GM23338 (cell line): Measurements from ENCODE around the gene IGSF22. TPM values are rescaled to one million over a fixed set of nuclear protein-coding genes. Genes with fewer than 3 reads are reported as not detected.

Source experiments
- ATAC-seq: fragments of 200-7000 bp; cut with Tn5 transposase; 3 replicates; pipeline ENCODE4 v1.9.1; 2020
- DNase-seq: peaks from one replicate; pipeline ENCODE4 v3.0.0-alpha.2; 2015; ENCODE audit warnings: low spot score
- H2AFZ ChIP-seq: fragments of 200-600 bp; sonication (generic); 2 replicates; pipeline ENCODE4 v1.8.0; 2016; ENCODE audit warnings: antibody characterized with exemption, mild to moderate bottlenecking, moderate library complexity
- H3F3A ChIP-seq: fragments of 200-600 bp; sonication (generic); replicated peaks from 2 replicates; pipeline ENCODE4 v1.8.0; 2017; ENCODE audit warnings: antibody characterized with exemption, mixed run types, low read depth
- H3K27ac ChIP-seq: fragments of 200-600 bp; sonication (generic); 2 replicates; pipeline ENCODE4 v1.6.1; 2016; ENCODE audit warnings: low read depth
- H3K27me3 ChIP-seq: fragments of 200-600 bp; sonication (generic); 2 replicates; pipeline ENCODE4 v1.8.0; 2016; ENCODE audit warnings: mild to moderate bottlenecking, mixed run types, moderate library complexity; ENCODE audit not compliant: insufficient read depth
- H3K36me3 ChIP-seq: fragments of 200-600 bp; sonication (generic); 2 replicates; pipeline ENCODE4 v1.8.0; 2016; ENCODE audit warnings: mild to moderate bottlenecking; ENCODE audit not compliant: insufficient read depth
- H3K4me1 ChIP-seq: fragments of 200-600 bp; sonication (generic); 2 replicates; pipeline ENCODE4 v1.8.0; 2016; ENCODE audit warnings: mild to moderate bottlenecking, moderate library complexity; ENCODE audit not compliant: insufficient read depth
- H3K4me2 ChIP-seq: fragments of 200-600 bp; sonication (generic); 2 replicates; pipeline ENCODE4 v1.7.1; 2017; ENCODE audit warnings: mixed run types
- H3K4me3 ChIP-seq: fragments of 200-600 bp; sonication (generic); 2 replicates; pipeline ENCODE4 v1.6.1; 2016; ENCODE audit warnings: mixed run types
- H3K79me2 ChIP-seq: fragments of 200-600 bp; sonication (generic); replicated peaks from 2 replicates; pipeline ENCODE4 v1.8.0; 2017; ENCODE audit warnings: mild to moderate bottlenecking; ENCODE audit not compliant: insufficient read depth
- H3K9me2 ChIP-seq: fragments of 200-600 bp; sonication (generic); 2 replicates; pipeline ENCODE4 v1.8.0; 2017; ENCODE audit not compliant: insufficient read depth
- H4K20me1 ChIP-seq: fragments of 200-600 bp; sonication (generic); replicated peaks from 2 replicates; pipeline ENCODE4 v1.8.0; 2017; ENCODE audit warnings: mild to moderate bottlenecking; ENCODE audit not compliant: insufficient read depth
- H3K27ac Mint-ChIP-seq: 2 replicates; pipeline ENCODE4 v1.8.0; 2020; ENCODE audit warnings: inconsistent platforms, mild to moderate bottlenecking, moderate library complexity, mixed read lengths
- H3K27me3 Mint-ChIP-seq: 3 replicates; pipeline ENCODE4 v1.8.0; 2022; ENCODE audit warnings: low read depth, mild to moderate bottlenecking, moderate library complexity, mixed read lengths, inconsistent platforms; ENCODE audit not compliant: insufficient read depth, poor library complexity
- H3K36me3 Mint-ChIP-seq: 3 replicates; pipeline ENCODE4 v1.8.0; 2021; ENCODE audit warnings: low read depth, mild to moderate bottlenecking, inconsistent platforms, moderate library complexity, mixed read lengths
- H3K4me1 Mint-ChIP-seq: 3 replicates; pipeline ENCODE4 v1.8.0; 2020; ENCODE audit warnings: mild to moderate bottlenecking, inconsistent platforms, mixed read lengths
- H3K4me3 Mint-ChIP-seq: 3 replicates; pipeline ENCODE4 v1.8.0; 2021; ENCODE audit warnings: moderate library complexity, mild to moderate bottlenecking, inconsistent platforms, mixed read lengths
- H3K9me3 Mint-ChIP-seq: 3 replicates; pipeline ENCODE4 v1.8.0; 2020; ENCODE audit warnings: moderate library complexity, mild to moderate bottlenecking, inconsistent platforms, mixed read lengths
- CREB1 ChIP-seq: fragments of 250-450 bp; sonication (Bioruptor Pico); IDR thresholded peaks from 2 replicates; pipeline ENCODE4 v1.5.0; 2020; ENCODE audit warnings: low read depth, mild to moderate bottlenecking, moderate library complexity
- CTCF ChIP-seq, 2 experiments: fragments of 200-600 bp in 1 of 2; sonication (generic) in 1 of 2; conservative IDR thresholded peaks; 2 replicates each; pipeline versions ENCODE4 v1.5.1 to v1.6.1; 2016 to 2017; ENCODE audit warnings: antibody characterized with exemption in 2 of 2, low read depth in 2 of 2, mild to moderate bottlenecking in 2 of 2, moderate library complexity in 1 of 2
- ETS1 ChIP-seq: IDR thresholded peaks from 2 replicates; pipeline ENCODE4 v1.6.1; 2016; ENCODE audit warnings: antibody characterized with exemption
- EZH2 ChIP-seq: fragments of 200-600 bp; sonication (generic); IDR thresholded peaks from one replicate; pipeline ENCODE4 v1.8.0; 2017; ENCODE audit warnings: antibody characterized with exemption, mild to moderate bottlenecking, low read depth; ENCODE audit not compliant: unreplicated experiment
- EZH2phosphoT487 ChIP-seq: fragments of 200-600 bp; sonication (generic); IDR thresholded peaks from one replicate; pipeline ENCODE4 v1.8.1; 2018; ENCODE audit warnings: antibody characterized with exemption; ENCODE audit not compliant: unreplicated experiment
- JUNB ChIP-seq: IDR thresholded peaks from one replicate; pipeline ENCODE4 v1.6.1; 2016; ENCODE audit warnings: antibody characterized with exemption; ENCODE audit not compliant: unreplicated experiment
- NANOG ChIP-seq: IDR thresholded peaks from 2 replicates; pipeline ENCODE4 v1.6.1; 2016; ENCODE audit warnings: antibody characterized with exemption, borderline replicate concordance
- POLR2AphosphoS5 ChIP-seq: IDR thresholded peaks from 2 replicates; pipeline ENCODE4 v1.6.1; 2016; ENCODE audit warnings: antibody characterized with exemption, low read depth
- REST ChIP-seq: IDR thresholded peaks from one replicate; pipeline ENCODE4 v1.6.1; 2018; ENCODE audit warnings: antibody characterized with exemption; ENCODE audit not compliant: unreplicated experiment
- STAT1 ChIP-seq: IDR thresholded peaks from one replicate; pipeline ENCODE4 v1.6.1; 2016; ENCODE audit warnings: antibody characterized with exemption; ENCODE audit not compliant: unreplicated experiment
- ZNF114 ChIP-seq: fragments of 250-450 bp; sonication (Bioruptor Pico); IDR thresholded peaks from 2 replicates; pipeline ENCODE4 v1.5.0; 2020; ENCODE audit warnings: mild to moderate bottlenecking, moderate library complexity
- ZNF331 ChIP-seq: fragments of 250-450 bp; sonication (Bioruptor Pico); IDR thresholded peaks from 2 replicates; pipeline ENCODE4 v1.5.0; 2020; ENCODE audit warnings: low read depth, mild to moderate bottlenecking, moderate library complexity
- ZNF462 ChIP-seq: fragments of 250-450 bp; sonication (Bioruptor Pico); IDR thresholded peaks from 2 replicates; pipeline ENCODE4 v1.5.0; 2020; ENCODE audit warnings: mild to moderate bottlenecking, moderate library complexity
- polyA plus RNA-seq: library from polyadenylated mRNA; unstranded; fragments of >200 nt; fragmentation: Nextera tagmentation; extraction: Ambion mirVana; gene quantifications from 2 replicates; pipeline ENCODE4 v1.2.1, GENCODE V29; 2016
- total RNA-seq: library from RNA; depleted of rRNA; stranded (reverse); fragments of >200 nt; shearing (Covaris generic); gene quantifications from 2 replicates; pipeline ENCODE4 v1.2.3, GENCODE V29; 2014

IGSF22 gene
- total and polyA plus RNA-seq, 2 experiments from 2014 or later = 0.37 TPM; not detected in 1

GRCh38 chr11:18772211-18772610, 46.2 kb upstream of the IGSF22 start:
- Histone ChIP-seq H3K27ac (no peak overlapping the region), H4K20me1 (no peaks in the 10 kb centered on the region), H3K79me2 (no peaks in the 10 kb centered on the region), H3K27me3 (no peaks in the 10 kb centered on the region), H2AFZ (no peak overlapping the region), H3K36me3 (no peaks in the 10 kb centered on the region), H3F3A (no peaks in the 10 kb centered on the region), H3K9me2 (no peaks in the 10 kb centered on the region), H3K4me3 (no peak overlapping the region), H3K4me1 (peaks cover 27% of the 10 kb centered on the region), H3K4me2 (peak overlapping the region; percentile 66; the same call in 1 of the 2 replicates)
- no peak for ATAC-seq
- Mint-ChIP-seq H3K4me3 (no peak overlapping the region), H3K4me1 (peaks cover 46% of the 10 kb centered on the region), H3K27me3 (peaks cover 14% of the 10 kb centered on the region), H3K9me3 (no peaks in the 10 kb centered on the region), H3K27ac (no peak overlapping the region), H3K36me3 (peaks cover 2% of the 10 kb centered on the region; the same call in 1 of the 3 replicates)
- DNase-seq = no peak
- TF ChIP-seq ZNF331 (CRISPR knock-in tag) (no peak), CREB1 (no peak), CTCF (conservative IDR thresholded peaks at IDR 0.05; ENCODE audit: low read depth in 2 of 2) (no peak), STAT1 (no peak), NANOG (no peak), ZNF462 (no peak), REST (no peak), JUNB (no peak), EZH2phosphoT487 (no peak), POLR2AphosphoS5 (no peak), ETS1 (no peak), ZNF114 (CRISPR knock-in tag) (no peak), EZH2 (no peak)
